KOPT-K1 (cell line): ENCODE measurements around the gene AIG1.

Experiments used
- H3K27ac ChIP-seq: fragments of 200-600 bp; sonication (generic); 2 replicates; pipeline ENCODE4 v1.5.1; 2016; ENCODE audit warnings: antibody characterized with exemption, mild to moderate bottlenecking, low read depth, low read length; ENCODE audit not compliant: poor library complexity, severe bottlenecking
- H3K36me3 ChIP-seq: fragments of 200-600 bp; sonication (generic); 2 replicates; pipeline ENCODE4 v1.5.1; 2017; ENCODE audit warnings: antibody characterized with exemption, mild to moderate bottlenecking, low read length, moderate library complexity; ENCODE audit not compliant: insufficient read depth
- H3K9me3 ChIP-seq: fragments of 200-600 bp; sonication (generic); 2 replicates; pipeline ENCODE4 v1.5.1; 2017; ENCODE audit warnings: antibody characterized with exemption, low read length, mild to moderate bottlenecking; ENCODE audit not compliant: insufficient read depth, poor library complexity, severe bottlenecking

AIG1 gene

DNA sequence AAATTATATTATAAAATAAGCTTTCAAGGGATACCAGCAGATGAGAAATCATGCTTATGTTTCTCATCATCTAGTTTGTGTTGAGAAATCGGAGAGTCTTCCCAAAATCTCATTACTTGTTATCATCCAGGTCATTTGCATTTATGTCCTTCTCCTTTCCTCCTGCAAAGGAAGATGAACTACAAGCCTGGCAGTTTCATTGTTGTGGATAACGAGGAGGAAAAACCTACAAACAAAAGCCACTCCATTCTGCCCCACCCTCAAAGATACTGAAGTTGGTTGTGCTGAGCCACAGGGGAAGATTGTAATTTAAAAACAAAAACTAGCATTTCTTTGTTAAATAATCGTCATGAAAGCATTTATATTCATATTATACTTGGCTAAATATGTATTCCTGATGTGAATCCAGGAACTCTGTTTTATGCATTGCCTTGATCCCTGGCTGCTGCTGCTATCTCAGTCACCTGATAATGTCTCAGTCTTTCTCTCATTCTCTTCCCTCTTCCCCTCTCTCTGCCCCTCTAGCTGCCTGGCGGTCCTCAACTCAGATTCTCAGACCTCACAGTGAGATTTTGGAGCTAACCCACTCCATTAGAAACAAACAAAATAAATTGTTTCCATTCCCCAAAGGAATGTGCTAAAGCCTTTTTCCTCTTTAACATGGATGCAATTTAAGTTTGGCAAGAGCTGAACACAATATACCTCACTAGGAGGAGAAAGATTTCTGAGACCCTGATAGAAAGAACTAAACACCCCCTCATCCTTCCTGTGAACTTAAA is 204.5 kb downstream of the AIG1 start:
- Histone ChIP-seq H3K36me3 (no peaks in the 10 kb centered on the region), H3K9me3 (no peaks in the 10 kb centered on the region), H3K27ac (no peak overlapping the region)

DNA sequence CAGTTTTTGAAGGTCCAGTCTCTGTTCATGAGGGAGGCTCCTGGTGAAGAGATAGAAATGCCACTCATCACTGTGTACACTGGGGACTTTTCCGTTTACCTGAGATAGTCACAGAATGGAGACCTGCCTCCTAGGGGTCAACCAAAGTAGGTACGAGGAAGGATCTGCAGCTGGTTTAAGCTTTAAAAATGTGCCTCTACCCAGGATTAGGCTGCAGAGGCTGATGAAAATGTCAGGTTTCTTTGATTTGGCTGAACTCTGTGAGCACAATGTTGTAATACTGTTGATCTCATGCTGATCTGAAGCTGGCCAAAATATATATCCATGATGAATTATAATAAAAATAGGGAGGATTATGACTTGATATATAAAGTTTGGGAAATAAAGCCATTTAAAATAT is 207.1 kb downstream of the AIG1 start:
- Histone ChIP-seq H3K27ac (no peak overlapping the region), H3K9me3 (no peaks in the 10 kb centered on the region)

GRCh38 chr6:143268439-143268838 is 207.8 kb downstream of the AIG1 start:
- H3K27ac ChIP-seq, result no peak overlapping the region

More for the DNA sequence above, 207.1 kb downstream of the AIG1 start:
- H3K36me3 ChIP-seq, result no peaks in the 10 kb centered on the region

GRCh38 chr6:143270026-143270425 is 209.3 kb downstream of the AIG1 start:
- Histone ChIP-seq H3K36me3 (no peaks in the 10 kb centered on the region), H3K9me3 (no peaks in the 10 kb centered on the region), H3K27ac (no peak overlapping the region)

More at GRCh38 chr6:143268439-143268838, 207.8 kb downstream of the AIG1 start:
- H3K36me3 ChIP-seq, result no peaks in the 10 kb centered on the region
- H3K9me3 ChIP-seq, result no peaks in the 10 kb centered on the region

GRCh38 chr6:143271024-143271423 is 210.3 kb downstream of the AIG1 start:
- Histone ChIP-seq H3K9me3 (no peaks in the 10 kb centered on the region), H3K27ac (no peak overlapping the region)

DNA sequence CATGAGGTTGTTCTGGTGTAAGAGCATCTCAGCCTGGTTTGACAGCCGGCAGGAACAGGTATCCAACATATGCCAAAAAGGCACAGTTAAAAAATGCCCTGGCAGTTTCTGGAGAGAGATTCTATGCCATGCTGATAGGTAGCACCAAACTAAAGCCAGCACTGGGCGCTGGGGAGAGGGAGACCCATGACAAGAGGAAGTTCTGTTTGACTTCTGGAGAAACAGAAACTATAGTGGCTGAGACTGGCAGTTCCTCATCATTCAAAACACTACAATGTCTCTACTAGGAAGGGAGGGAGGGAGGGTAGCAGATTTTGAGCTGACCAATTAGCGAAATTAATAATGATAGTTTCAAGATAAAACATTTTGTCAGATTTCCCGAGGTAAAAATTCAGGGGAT is 215.7 kb downstream of the AIG1 start:
- no peak overlapping the region for H3K27ac ChIP-seq
- H3K9me3 ChIP-seq, result no peaks in the 10 kb centered on the region
- H3K36me3 ChIP-seq, result no peaks in the 10 kb centered on the region

More at GRCh38 chr6:143271024-143271423, 210.3 kb downstream of the AIG1 start:
- no peaks in the 10 kb centered on the region for H3K36me3 ChIP-seq

- H3K27ac ChIP-seq, result no peak overlapping the region
- no peaks in the 10 kb centered on the region for H3K9me3 ChIP-seq
- no peaks in the 10 kb centered on the region for H3K36me3 ChIP-seq
These were observed 218.7 kb downstream of the AIG1 start for GRCh38 chr6:143279385-143279784.

GRCh38 chr6:143283887-143284645 is 223.4 kb downstream of the AIG1 start:
- Histone ChIP-seq H3K27ac (no peak overlapping the region), H3K9me3 (no peaks in the 10 kb centered on the region), H3K36me3 (no peaks in the 10 kb centered on the region)

DNA sequence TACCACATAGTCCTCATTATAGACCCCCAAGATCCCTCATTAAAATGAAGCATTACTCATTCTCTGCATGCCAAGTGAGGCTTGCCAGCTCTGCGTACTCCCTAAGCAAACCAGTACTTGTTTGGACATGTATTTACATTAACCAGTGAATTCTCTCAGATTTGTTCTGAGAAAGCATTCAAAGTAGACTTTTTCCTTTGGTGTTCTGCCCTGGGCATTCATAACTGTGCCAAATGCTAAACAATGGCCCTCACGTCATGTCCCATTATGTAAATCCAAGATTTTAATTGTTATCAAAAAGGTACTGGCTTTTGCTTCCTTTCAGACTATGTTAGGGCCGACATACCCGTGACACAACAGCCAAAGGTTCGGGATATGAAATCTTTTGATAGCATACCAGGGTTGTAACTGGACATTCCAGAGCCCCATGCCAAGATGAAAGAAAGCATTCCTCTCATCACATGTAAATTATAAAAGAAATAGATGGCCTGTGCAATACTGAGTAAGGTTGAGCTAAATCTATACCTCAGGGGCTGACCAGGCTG is 225.6 kb downstream of the AIG1 start:
- Histone ChIP-seq H3K36me3 (no peaks in the 10 kb centered on the region), H3K27ac (no peak overlapping the region)

DNA sequence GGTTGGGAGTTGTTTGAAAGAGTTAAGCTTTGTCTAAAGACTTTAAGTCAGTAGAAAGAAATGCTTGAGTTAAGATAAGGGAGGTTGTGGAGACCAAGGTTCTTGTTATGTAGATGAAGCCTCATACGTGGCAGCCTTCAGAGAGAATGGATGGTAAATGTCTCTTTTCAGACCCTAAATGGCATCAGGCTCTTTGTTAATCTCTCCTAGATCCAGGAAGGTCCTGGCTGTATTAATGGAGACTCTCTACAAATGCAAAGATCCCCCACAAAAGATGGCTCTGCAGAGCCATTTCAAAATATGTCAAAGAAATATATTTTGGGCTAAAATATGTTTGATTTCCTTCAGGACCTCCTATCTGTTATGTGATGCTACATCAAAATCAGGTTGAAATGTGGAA is 228.2 kb downstream of the AIG1 start:
- Histone ChIP-seq H3K36me3 (no peaks in the 10 kb centered on the region), H3K27ac (no peak overlapping the region), H3K9me3 (no peaks in the 10 kb centered on the region)

More for the DNA sequence above, 225.6 kb downstream of the AIG1 start:
- no peaks in the 10 kb centered on the region for H3K9me3 ChIP-seq

- Histone ChIP-seq H3K9me3 (no peaks in the 10 kb centered on the region), H3K36me3 (no peaks in the 10 kb centered on the region), H3K27ac (no peak overlapping the region)
These were observed 229.5 kb downstream of the AIG1 start for GRCh38 chr6:143290206-143290605.

DNA sequence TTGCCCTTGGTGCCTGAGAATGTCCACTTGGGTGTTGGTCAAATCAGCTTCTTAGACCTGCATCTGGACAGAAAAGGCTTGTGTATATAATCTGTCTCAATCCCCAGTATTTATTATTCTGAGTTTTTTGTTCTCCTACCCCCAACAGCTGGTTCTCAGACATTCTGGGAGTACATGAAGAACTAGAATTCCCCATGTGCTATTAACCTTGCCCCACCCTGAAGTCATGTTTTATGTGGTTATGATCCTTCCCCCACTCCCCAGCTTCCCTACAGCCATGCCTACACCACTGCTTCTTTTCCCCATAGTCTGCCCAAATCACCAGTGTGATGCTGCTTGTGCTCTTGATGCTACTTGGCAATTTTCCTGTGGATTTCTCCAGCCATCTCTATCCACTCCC is 232.8 kb downstream of the AIG1 start:
- Histone ChIP-seq H3K27ac (no peak overlapping the region), H3K36me3 (no peaks in the 10 kb centered on the region), H3K9me3 (no peaks in the 10 kb centered on the region)

GRCh38 chr6:143294265-143294860 is 233.7 kb downstream of the AIG1 start:
- no peaks in the 10 kb centered on the region for H3K9me3 ChIP-seq
- H3K27ac ChIP-seq, result no peak overlapping the region
- no peaks in the 10 kb centered on the region for H3K36me3 ChIP-seq

- no peaks in the 10 kb centered on the region for H3K9me3 ChIP-seq
- no peaks in the 10 kb centered on the region for H3K36me3 ChIP-seq
- H3K27ac ChIP-seq, result no peak overlapping the region
These were observed 235.2 kb downstream of the AIG1 start for GRCh38 chr6:143295932-143296331.

GRCh38 chr6:143298071-143298470 is 237.4 kb downstream of the AIG1 start:
- H3K36me3 ChIP-seq, result no peaks in the 10 kb centered on the region
- H3K9me3 ChIP-seq, result no peaks in the 10 kb centered on the region
- no peak overlapping the region for H3K27ac ChIP-seq
